GM12878 (cell line): ENCODE data around the gene OTOGL. TPM values are rescaled to one million over a fixed set of nuclear protein-coding genes. Genes with fewer than 3 reads are reported as not detected.
A peak's percentile ranks its signal among the peaks of the same experiment; 100 is the strongest.

Experiments
- ATF3 ChIP-seq: IDR thresholded peaks from 2 replicates; pipeline ENCODE4 v1.6.1; 2011; ENCODE audit warnings: low read depth, mild to moderate bottlenecking, low read length, moderate library complexity, borderline replicate concordance; ENCODE audit errors: extremely low read depth
- CEBPB ChIP-seq, 2 experiments: fragments of 150-350 bp in 1 of 2; IDR thresholded peaks; 2 replicates each; pipeline ENCODE4 v1.6.1; 2012 to 2014; ENCODE audit warnings: low read depth in 2 of 2, low read length in 2 of 2, borderline replicate concordance in 1 of 2, inconsistent platforms in 1 of 2
- CEBPZ ChIP-seq: fragments of 150-350 bp; IDR thresholded peaks from 2 replicates; pipeline ENCODE4 v1.6.1; 2016; ENCODE audit warnings: low read depth, low read length
- IRF3 ChIP-seq: fragments of 450-650 bp; IDR thresholded peaks from 2 replicates; pipeline ENCODE4 v1.6.1; 2014; ENCODE audit warnings: mild to moderate bottlenecking
- MAX ChIP-seq: IDR thresholded peaks from 2 replicates; pipeline ENCODE4 v1.6.1; 2012; ENCODE audit warnings: low read depth, low read length, improper control_type of control experiment
- MLLT1 ChIP-seq: fragments of 450-650 bp; IDR thresholded peaks from 2 replicates; pipeline ENCODE4 v1.6.1; 2016; ENCODE audit warnings: mild to moderate bottlenecking
- NBN ChIP-seq: fragments of 450-650 bp; IDR thresholded peaks from 2 replicates; pipeline ENCODE4 v1.6.1; 2016
- PRDM15 ChIP-seq: fragments of 450-650 bp; formaldehyde crosslinking; IDR thresholded peaks from 2 replicates; pipeline ENCODE4 v1.4.0; 2020; ENCODE audit warnings: mild to moderate bottlenecking, moderate library complexity
- RAD21 ChIP-seq: IDR thresholded peaks from 2 replicates; pipeline ENCODE4 v1.6.1; 2011; ENCODE audit warnings: mild to moderate bottlenecking, low read depth, low read length, moderate library complexity; ENCODE audit not compliant: insufficient read depth
- SKIL ChIP-seq: fragments of 450-650 bp; IDR thresholded peaks from 2 replicates; pipeline ENCODE4 v1.6.1; 2017; ENCODE audit warnings: mild to moderate bottlenecking, low read depth, inconsistent platforms; ENCODE audit not compliant: poor library complexity, severe bottlenecking
- SMC3 ChIP-seq: IDR thresholded peaks from 2 replicates; pipeline ENCODE4 v1.6.1; 2011; ENCODE audit warnings: low read length, improper control_type of control experiment, borderline replicate concordance
- SPI1 ChIP-seq: IDR thresholded peaks from 2 replicates; pipeline ENCODE4 v1.6.1; 2011; ENCODE audit warnings: low read depth, mild to moderate bottlenecking, low read length, moderate library complexity, borderline replicate concordance; ENCODE audit not compliant: insufficient read depth
- SREBF2 ChIP-seq: IDR thresholded peaks from 2 replicates; pipeline ENCODE4 v1.6.1; 2012; ENCODE audit warnings: mild to moderate bottlenecking, low read length
- STAT3 ChIP-seq: IDR thresholded peaks from 2 replicates; pipeline ENCODE4 v1.6.1; 2011; ENCODE audit warnings: low read depth, low read length, improper control_type of control experiment
- USF1 ChIP-seq: IDR thresholded peaks from 2 replicates; pipeline ENCODE4 v1.6.1; 2011; ENCODE audit warnings: borderline replicate concordance, low read depth, mild to moderate bottlenecking, moderate library complexity, mixed read lengths, low read length; ENCODE audit not compliant: insufficient read depth; ENCODE audit errors: extremely low read length
- polyA plus RNA-seq, 11 experiments: library from polyadenylated mRNA; depleted of rRNA in 4 of 11; unstranded in 6 of 11; stranded (reverse) in 5 of 11; fragments of >200 nt; fragmentation: Nextera tagmentation in 4 of 11; fragmentation: Illumina TruSeq in 1 of 11; extraction: Ambion mirVana in 4 of 11; extraction: Trizol in 1 of 11; gene quantifications; 1 replicate in 1 of 11; 2 replicates in 10 of 11; pipeline versions ENCODE4 v1.2.1 to v1.2.3, GENCODE V29; 2011 to 2016; ENCODE audit warnings: inconsistent platforms in 2 of 11, missing spikeins in 2 of 11, low read depth in 1 of 11
- total RNA-seq, 4 experiments: library from RNA; depleted of rRNA in 3 of 4; stranded (reverse); fragments of >200 nt in 3 of 4; fragmentation: Illumina TruSeq in 1 of 4; extraction: Trizol in 1 of 4; gene quantifications; 2 replicates each; pipeline versions ENCODE4 v1.2.1 to v1.2.3, GENCODE V29; 2013 to 2021

OTOGL gene
- total and polyA plus RNA-seq, 10 of the 15 experiments (the other 5 are each of a cell fraction or from before 2014, with no cell fraction given) = 0.04 to 3.7 (median 0.27) TPM

- no peak for TF ChIP-seq SKIL
- TF ChIP-seq IRF3 = no peak
- no peak for TF ChIP-seq ATF3
- TF ChIP-seq RAD21 = peak; percentile 86
- no peak for TF ChIP-seq CEBPB (IDR thresholded peaks at IDR 0.05; ENCODE audit: borderline replicate concordance in 1 of 2, low read depth in 2 of 2, low read length in 2 of 2)
- no peak for TF ChIP-seq STAT3
- no peak for TF ChIP-seq MLLT1
- TF ChIP-seq CEBPZ = no peak
- no peak for TF ChIP-seq MAX
- peak; percentile 76 for TF ChIP-seq SMC3
- no peak for TF ChIP-seq USF1
- TF ChIP-seq PRDM15 (CRISPR knock-in tag) = no peak
- TF ChIP-seq NBN = no peak
- no peak for TF ChIP-seq SPI1
- TF ChIP-seq SREBF2 = no peak
These were observed 87.4 kb downstream of the OTOGL start (continued) for GRCh38 chr12:80186727-80187217.
